Prostate gland (tissue), 2 donors: Measurements from ENCODE around the gene FASLG.

Experiments used
- POLR2AphosphoS5 ChIP-seq: sonication (generic); formaldehyde crosslinking; IDR thresholded peaks from one replicate; pipeline ENCODE4 v1.6.1; 2017; ENCODE audit warnings: antibody characterized with exemption
- TF ChIP-seq, protein P1 (sequence below), 4 experiments: fragments of 200-600 bp in 2 of 4; fragments of 450-650 bp in 2 of 4; sonication (generic) in 2 of 4; IDR thresholded peaks; 1 replicate in 3 of 4; 2 replicates in 1 of 4; pipeline ENCODE4 v1.5.1; 2016 to 2019; ENCODE audit warnings: antibody characterized with exemption in 4 of 4, mild to moderate bottlenecking in 2 of 4, moderate library complexity in 2 of 4

DNA sequence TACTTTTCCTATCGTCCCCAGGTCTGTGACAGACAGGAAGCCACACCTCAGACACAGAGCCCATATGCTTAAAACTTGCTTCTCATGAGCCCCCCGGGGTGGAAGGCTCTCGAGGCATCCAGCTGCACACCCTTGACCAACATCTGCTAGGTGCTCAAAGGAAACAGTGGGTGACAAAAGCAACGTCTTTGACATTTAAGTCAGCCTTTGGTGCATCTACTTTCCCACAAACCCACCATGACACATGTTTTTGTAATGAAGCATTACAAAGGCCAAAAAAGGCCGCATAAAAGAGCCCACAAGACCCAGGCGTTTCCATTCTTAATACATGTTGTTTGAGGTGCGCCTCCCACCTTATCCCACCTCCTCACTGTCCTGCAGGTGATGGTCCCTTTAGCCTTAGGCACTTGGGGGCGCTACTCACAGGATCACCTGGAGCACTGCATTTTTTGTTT lies 11.8 kb upstream of the FASLG start:
- TF ChIP-seq POLR2AphosphoS5 = no peak
- TF ChIP-seq, protein P1, sequence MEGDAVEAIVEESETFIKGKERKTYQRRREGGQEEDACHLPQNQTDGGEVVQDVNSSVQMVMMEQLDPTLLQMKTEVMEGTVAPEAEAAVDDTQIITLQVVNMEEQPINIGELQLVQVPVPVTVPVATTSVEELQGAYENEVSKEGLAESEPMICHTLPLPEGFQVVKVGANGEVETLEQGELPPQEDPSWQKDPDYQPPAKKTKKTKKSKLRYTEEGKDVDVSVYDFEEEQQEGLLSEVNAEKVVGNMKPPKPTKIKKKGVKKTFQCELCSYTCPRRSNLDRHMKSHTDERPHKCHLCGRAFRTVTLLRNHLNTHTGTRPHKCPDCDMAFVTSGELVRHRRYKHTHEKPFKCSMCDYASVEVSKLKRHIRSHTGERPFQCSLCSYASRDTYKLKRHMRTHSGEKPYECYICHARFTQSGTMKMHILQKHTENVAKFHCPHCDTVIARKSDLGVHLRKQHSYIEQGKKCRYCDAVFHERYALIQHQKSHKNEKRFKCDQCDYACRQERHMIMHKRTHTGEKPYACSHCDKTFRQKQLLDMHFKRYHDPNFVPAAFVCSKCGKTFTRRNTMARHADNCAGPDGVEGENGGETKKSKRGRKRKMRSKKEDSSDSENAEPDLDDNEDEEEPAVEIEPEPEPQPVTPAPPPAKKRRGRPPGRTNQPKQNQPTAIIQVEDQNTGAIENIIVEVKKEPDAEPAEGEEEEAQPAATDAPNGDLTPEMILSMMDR (IDR thresholded peaks at IDR 0.05) = no peak
